Measurements from ENCODE around the gene GPR65. TPM values are rescaled to one million over a fixed set of nuclear protein-coding genes. Genes with fewer than 3 reads are reported as not detected.
A peak's percentile ranks its signal among the peaks of the same experiment; 100 is the strongest.

GPR65 gene
- total and polyA plus RNA-seq, 10 of the 15 experiments (the other 5 are each of a cell fraction or from before 2014, with no cell fraction given) = 4.4 to 14.7 (median 9.4) TPM

DNA sequence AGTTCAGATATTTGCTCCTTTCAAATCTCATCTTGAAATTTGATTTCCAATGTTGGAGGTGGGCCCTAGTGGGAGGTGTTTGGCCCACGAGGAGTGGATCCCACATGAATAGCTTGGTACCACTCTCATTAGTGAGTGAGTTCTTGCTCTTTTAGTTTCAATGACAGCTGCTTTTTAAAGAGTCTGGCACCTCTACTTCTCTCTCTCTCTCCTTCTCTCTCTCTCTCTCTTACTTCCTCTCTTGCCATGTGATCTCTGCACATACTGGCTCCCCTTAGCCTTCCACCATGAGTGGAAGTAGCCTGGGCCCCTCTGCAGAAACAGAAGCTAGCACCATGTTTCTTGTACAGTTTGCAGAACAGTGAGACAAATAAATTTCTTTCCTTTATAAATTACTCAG is 25.1 kb downstream of the GPR65 start:
- BruUV-seq (replicated peaks) = no TSS peak
- DNase-seq (ENCODE audit: low read depth, low spot score) (no peak), FAIRE-seq (no peak), ATAC-seq (no peak; the same call in 2 of the 3 replicates)
- Histone ChIP-seq H3K9ac (ENCODE audit: control insufficient read depth, insufficient read depth, low read length) (no peak overlapping the region), H3K79me2 (ENCODE audit: control insufficient read depth, insufficient read depth, low read length) (no peaks in the 10 kb centered on the region), H3K4me3 (no peak overlapping the region), H3K9me3 (replicated peaks; ENCODE audit: control insufficient read depth, insufficient read depth, low read length) (no peaks in the 10 kb centered on the region), H4K20me1 (ENCODE audit: control insufficient read depth, insufficient read depth) (no peaks in the 10 kb centered on the region), H3K27me3 (replicated peaks in 1 of 2; ENCODE audit: control insufficient read depth in 2 of 2, insufficient read depth in 2 of 2, low read length in 1 of 2) (no peaks in the 10 kb centered on the region), H3K36me3 (ENCODE audit: control insufficient read depth in 2 of 2, insufficient read depth in 2 of 2, low read length in 1 of 2) (no peaks in the 10 kb centered on the region), H2AFZ (ENCODE audit: control insufficient read depth, low read depth, low read length) (no peak overlapping the region), H3K4me2 (ENCODE audit: control insufficient read depth, insufficient read depth) (no peak overlapping the region), H3K4me1 (ENCODE audit: control insufficient read depth, insufficient read depth, low read length) (no peaks in the 10 kb centered on the region), H3K27ac (ENCODE audit: control insufficient read depth, insufficient read depth) (no peak overlapping the region)
- SMC1A ChIA-PET (ENCODE audit: uncharacterized antibody, unreplicated experiment) = interaction anchor here (0.9 to 1.3 kb wide), 2 partner anchors 12 to 40 kb away, joined by 3 to 4 read pairs; no protein-coding TSS in a partner anchor
- RAD21 ChIA-PET (ENCODE audit: unreplicated experiment) = interaction anchor here (1.2 kb wide), 1 partner anchor 35 kb away, joined by 3 read pairs; no protein-coding TSS in a partner anchor
- in situ Hi-C loops (cut with MboI) = no loop called here
- POLR2A ChIA-PET = no interaction called here
- WGBS (ENCODE audit: insufficient coverage, insufficient replicate concordance, low lambda C conversion rate, missing lambda C conversion rate) = 0% methylated on average over 1 of the region's 1 CpG
- CTCF ChIA-PET = interaction anchor here (1.0 to 1.1 kb wide), 3 partner anchors 13 to 84 kb away, joined by 3 read pairs; no protein-coding TSS in a partner anchor
- TF ChIP-seq, protein P1, sequence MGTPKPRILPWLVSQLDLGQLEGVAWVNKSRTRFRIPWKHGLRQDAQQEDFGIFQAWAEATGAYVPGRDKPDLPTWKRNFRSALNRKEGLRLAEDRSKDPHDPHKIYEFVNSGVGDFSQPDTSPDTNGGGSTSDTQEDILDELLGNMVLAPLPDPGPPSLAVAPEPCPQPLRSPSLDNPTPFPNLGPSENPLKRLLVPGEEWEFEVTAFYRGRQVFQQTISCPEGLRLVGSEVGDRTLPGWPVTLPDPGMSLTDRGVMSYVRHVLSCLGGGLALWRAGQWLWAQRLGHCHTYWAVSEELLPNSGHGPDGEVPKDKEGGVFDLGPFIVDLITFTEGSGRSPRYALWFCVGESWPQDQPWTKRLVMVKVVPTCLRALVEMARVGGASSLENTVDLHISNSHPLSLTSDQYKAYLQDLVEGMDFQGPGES (IDR thresholded peaks at IDR 0.05) = no peak
- TF ChIP-seq ZNF274 (IDR thresholded peaks at IDR 0.05; ENCODE audit: insufficient read depth, insufficient read length) = no peak
- TF ChIP-seq PAX8 (IDR thresholded peaks at IDR 0.05) = no peak
- no peak for TF ChIP-seq KDM1A (IDR thresholded peaks at IDR 0.05; ENCODE audit: borderline replicate concordance)
- TF ChIP-seq BACH1 (IDR thresholded peaks at IDR 0.05; ENCODE audit: borderline replicate concordance) = no peak
- TF ChIP-seq RB1 (IDR thresholded peaks at IDR 0.05; ENCODE audit: borderline replicate concordance) = no peak
- no peak for TF ChIP-seq IKZF2 (IDR thresholded peaks at IDR 0.05)
- intact Hi-C loops (cut with micrococcal nuclease; ENCODE audit: unreplicated experiment) = no loop called here

DNA sequence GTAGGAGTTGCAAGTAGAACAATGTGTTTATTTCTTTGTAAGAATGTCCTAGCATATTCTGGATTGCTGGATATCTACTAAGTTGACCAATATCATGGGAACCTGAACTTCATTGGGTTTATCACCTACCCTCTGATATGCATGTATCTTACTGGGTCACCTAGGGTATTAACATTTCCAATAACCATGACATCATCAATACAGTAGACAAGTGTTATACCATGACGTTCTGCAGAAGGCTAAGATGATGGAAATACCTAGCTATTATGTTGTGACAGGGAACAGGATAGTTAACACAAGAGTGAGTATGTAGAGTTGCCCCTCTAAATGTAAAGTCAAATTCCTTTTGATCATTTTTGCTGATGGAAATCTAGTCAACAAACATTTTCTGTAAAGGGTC is 26.0 kb downstream of the GPR65 start:
- DNase-seq (ENCODE audit: low read depth, low spot score) (no peak), ATAC-seq (no peak), FAIRE-seq (no peak)
- ChIA-PET CTCF (interaction anchor here (1.0 to 1.1 kb wide), 3 partner anchors 14 to 85 kb away, joined by 3 read pairs; no protein-coding TSS in a partner anchor), POLR2A (no interaction called here), SMC1A (ENCODE audit: uncharacterized antibody, unreplicated experiment) (interaction anchor here (1.3 kb wide), 1 partner anchor 13 kb away, joined by 4 read pairs; no protein-coding TSS in a partner anchor), RAD21 (ENCODE audit: unreplicated experiment) (no interaction called here)
- WGBS (ENCODE audit: insufficient coverage, insufficient replicate concordance, low lambda C conversion rate, missing lambda C conversion rate) = 20% methylated on average over 1 of the region's 1 CpG
- H3K27me3 ChIP-seq (replicated peaks in 1 of 2; ENCODE audit: control insufficient read depth in 2 of 2, insufficient read depth in 2 of 2, low read length in 1 of 2) = no peaks in the 10 kb centered on the region
- H3K79me2 ChIP-seq (ENCODE audit: control insufficient read depth, insufficient read depth, low read length) = no peaks in the 10 kb centered on the region
- H3K9ac ChIP-seq (ENCODE audit: control insufficient read depth, insufficient read depth, low read length) = no peak overlapping the region
- in situ Hi-C loops (cut with MboI) = no loop called here
- intact Hi-C loops (cut with micrococcal nuclease; ENCODE audit: unreplicated experiment) = no loop called here
- H2AFZ ChIP-seq (ENCODE audit: control insufficient read depth, low read depth, low read length) = no peak overlapping the region
- no peak overlapping the region for H3K27ac ChIP-seq (ENCODE audit: control insufficient read depth, insufficient read depth)
- no peak overlapping the region for H3K4me3 ChIP-seq
- H3K4me1 ChIP-seq (ENCODE audit: control insufficient read depth, insufficient read depth, low read length) = no peaks in the 10 kb centered on the region
- no peaks in the 10 kb centered on the region for H3K9me3 ChIP-seq (replicated peaks; ENCODE audit: control insufficient read depth, insufficient read depth, low read length)
- TF ChIP-seq RFX5 (IDR thresholded peaks at IDR 0.05; ENCODE audit: low read depth, low read length) (no peak), ZNF384 (IDR thresholded peaks at IDR 0.05; ENCODE audit: borderline replicate concordance, low read depth, low read length) (no peak), ZNF24 (IDR thresholded peaks at IDR 0.05) (no peak), ATF7 (IDR thresholded peaks at IDR 0.05; ENCODE audit: low read depth) (peak; percentile 44; the same call in 1 of the 2 replicates), ZNF217 (IDR thresholded peaks at IDR 0.05) (no peak), STAT1 (conservative IDR thresholded peaks at IDR 0.05) (no peak)
- TF ChIP-seq, protein P2, sequence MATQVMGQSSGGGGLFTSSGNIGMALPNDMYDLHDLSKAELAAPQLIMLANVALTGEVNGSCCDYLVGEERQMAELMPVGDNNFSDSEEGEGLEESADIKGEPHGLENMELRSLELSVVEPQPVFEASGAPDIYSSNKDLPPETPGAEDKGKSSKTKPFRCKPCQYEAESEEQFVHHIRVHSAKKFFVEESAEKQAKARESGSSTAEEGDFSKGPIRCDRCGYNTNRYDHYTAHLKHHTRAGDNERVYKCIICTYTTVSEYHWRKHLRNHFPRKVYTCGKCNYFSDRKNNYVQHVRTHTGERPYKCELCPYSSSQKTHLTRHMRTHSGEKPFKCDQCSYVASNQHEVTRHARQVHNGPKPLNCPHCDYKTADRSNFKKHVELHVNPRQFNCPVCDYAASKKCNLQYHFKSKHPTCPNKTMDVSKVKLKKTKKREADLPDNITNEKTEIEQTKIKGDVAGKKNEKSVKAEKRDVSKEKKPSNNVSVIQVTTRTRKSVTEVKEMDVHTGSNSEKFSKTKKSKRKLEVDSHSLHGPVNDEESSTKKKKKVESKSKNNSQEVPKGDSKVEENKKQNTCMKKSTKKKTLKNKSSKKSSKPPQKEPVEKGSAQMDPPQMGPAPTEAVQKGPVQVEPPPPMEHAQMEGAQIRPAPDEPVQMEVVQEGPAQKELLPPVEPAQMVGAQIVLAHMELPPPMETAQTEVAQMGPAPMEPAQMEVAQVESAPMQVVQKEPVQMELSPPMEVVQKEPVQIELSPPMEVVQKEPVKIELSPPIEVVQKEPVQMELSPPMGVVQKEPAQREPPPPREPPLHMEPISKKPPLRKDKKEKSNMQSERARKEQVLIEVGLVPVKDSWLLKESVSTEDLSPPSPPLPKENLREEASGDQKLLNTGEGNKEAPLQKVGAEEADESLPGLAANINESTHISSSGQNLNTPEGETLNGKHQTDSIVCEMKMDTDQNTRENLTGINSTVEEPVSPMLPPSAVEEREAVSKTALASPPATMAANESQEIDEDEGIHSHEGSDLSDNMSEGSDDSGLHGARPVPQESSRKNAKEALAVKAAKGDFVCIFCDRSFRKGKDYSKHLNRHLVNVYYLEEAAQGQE (IDR thresholded peaks at IDR 0.05; ENCODE audit: low read depth, low read length) = no peak
- TF ChIP-seq, protein P1 (IDR thresholded peaks at IDR 0.05) = no peak
- H3K36me3 ChIP-seq (ENCODE audit: control insufficient read depth in 2 of 2, insufficient read depth in 2 of 2, low read length in 1 of 2) = no peaks in the 10 kb centered on the region
- BruUV-seq (replicated peaks) = no TSS peak
- no peak overlapping the region for H3K4me2 ChIP-seq (ENCODE audit: control insufficient read depth, insufficient read depth)
- no peaks in the 10 kb centered on the region for H4K20me1 ChIP-seq (ENCODE audit: control insufficient read depth, insufficient read depth)

All from GM12878 (cell line).